Vagina (tissue), 2 donors: ENCODE measurements around the gene LRIG3.

Source experiments
- POLR2AphosphoS5 ChIP-seq, 2 donors: sonication (generic); formaldehyde crosslinking; IDR thresholded peaks; one replicate each; pipeline ENCODE4 v1.9.0; 2017; ENCODE audit warnings: antibody characterized with exemption in 2 of 2, mild to moderate bottlenecking in 2 of 2, low read depth in 1 of 2; ENCODE audit not compliant: insufficient read depth in 1 of 2
- TF ChIP-seq, protein P1 (sequence below), 3 experiments: fragments of 450-650 bp in 2 of 3; fragments of 200-600 bp in 1 of 3; sonication (generic) in 1 of 3; IDR thresholded peaks; one replicate each; pipeline ENCODE4 v1.5.1; 2017 to 2019; ENCODE audit warnings: antibody characterized with exemption in 3 of 3, mild to moderate bottlenecking in 2 of 3, moderate library complexity in 2 of 3

DNA sequence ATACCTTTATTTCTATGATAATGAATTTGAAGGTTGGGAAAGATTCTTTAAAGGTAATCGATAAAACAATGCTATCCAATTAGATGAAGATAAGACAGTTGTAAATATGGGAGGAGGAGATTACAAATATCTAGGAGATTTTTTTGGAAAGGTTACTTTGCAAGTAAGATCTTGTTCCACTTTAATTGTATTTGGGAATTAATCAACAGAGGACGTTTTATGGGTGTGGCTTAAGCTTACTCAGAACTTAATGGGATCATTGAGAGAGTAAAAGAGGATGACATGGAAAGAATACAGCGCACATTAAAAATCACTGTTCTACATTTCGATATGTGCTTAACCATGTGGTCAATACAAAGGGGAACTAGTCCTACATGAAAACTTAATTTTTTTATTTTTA is 3.5 kb upstream of the LRIG3 start:
- TF ChIP-seq, protein P1, sequence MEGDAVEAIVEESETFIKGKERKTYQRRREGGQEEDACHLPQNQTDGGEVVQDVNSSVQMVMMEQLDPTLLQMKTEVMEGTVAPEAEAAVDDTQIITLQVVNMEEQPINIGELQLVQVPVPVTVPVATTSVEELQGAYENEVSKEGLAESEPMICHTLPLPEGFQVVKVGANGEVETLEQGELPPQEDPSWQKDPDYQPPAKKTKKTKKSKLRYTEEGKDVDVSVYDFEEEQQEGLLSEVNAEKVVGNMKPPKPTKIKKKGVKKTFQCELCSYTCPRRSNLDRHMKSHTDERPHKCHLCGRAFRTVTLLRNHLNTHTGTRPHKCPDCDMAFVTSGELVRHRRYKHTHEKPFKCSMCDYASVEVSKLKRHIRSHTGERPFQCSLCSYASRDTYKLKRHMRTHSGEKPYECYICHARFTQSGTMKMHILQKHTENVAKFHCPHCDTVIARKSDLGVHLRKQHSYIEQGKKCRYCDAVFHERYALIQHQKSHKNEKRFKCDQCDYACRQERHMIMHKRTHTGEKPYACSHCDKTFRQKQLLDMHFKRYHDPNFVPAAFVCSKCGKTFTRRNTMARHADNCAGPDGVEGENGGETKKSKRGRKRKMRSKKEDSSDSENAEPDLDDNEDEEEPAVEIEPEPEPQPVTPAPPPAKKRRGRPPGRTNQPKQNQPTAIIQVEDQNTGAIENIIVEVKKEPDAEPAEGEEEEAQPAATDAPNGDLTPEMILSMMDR (IDR thresholded peaks at IDR 0.05) = no peak
- no peak for TF ChIP-seq POLR2AphosphoS5 (IDR thresholded peaks at IDR 0.05; ENCODE audit: insufficient read depth in 1 of 2, low read depth in 1 of 2)
